Dermis blood vessel endothelial cell (primary cell): ENCODE data around the gene PRDM5. TPM values are rescaled to one million over a fixed set of nuclear protein-coding genes. Genes with fewer than 3 reads are reported as not detected.

Source experiments
- total RNA-seq: library from RNA; depleted of rRNA; stranded (reverse); fragments of >200 nt; gene quantifications from 2 replicates; pipeline ENCODE4 v1.2.3, GENCODE V29; 2014

Gene PRDM5
- total RNA-seq, 1 donor from 2014 or later, result 9.4 TPM

Other genes with a start within 250 kb of the PRDM5 start
- gene NDNF, start 149.8 kb upstream of the PRDM5 start, total RNA-seq, result 4.1 and 6.7 TPM in 2 replicates
- gene TNIP3, start 241.6 kb upstream of the PRDM5 start, total RNA-seq, result 0.17 and 0.28 TPM in 2 replicates